ENCODE results near the gene PDLIM5.

DNA sequence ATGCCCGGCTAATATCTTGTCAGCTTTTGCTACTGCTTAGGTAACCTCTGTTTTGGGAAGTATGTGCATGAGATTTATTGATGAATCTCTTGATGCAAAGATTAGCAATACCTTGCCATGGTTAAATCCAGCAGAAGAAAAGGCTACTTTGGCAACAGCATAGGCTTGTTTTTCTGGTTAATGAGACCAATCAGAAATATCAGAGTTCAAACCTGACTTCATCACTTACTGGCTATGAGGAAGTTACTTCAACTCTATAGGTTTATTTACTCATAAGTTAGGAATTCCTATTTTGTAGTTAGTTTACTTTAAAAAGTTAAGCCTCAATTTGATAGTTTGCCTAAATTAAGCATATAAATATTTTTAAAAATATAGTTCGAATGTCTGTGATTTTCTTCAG is 93.1 kb downstream of the PDLIM5 start:
- TF ChIP-seq POLR2AphosphoS5 (IDR thresholded peaks at IDR 0.05; ENCODE audit: low read depth, low read length) (no peak), POLR2A (IDR thresholded peaks at IDR 0.05; ENCODE audit: low read depth, low read length) (no peak)

Data from GM12892 (cell line).